ENCODE results near the gene MRGPRD.

Gene MRGPRD

GRCh38 chr11:68935516-68936357, 45.0 kb downstream of the MRGPRD start:
- TF ChIP-seq CTCF (IDR thresholded peaks at IDR 0.05; ENCODE audit: low read depth, low read length) = no peak
- no peak for DNase-seq (ENCODE audit: low read depth in 2 of 2)
- H3K4me3 ChIP-seq (replicated peaks in 1 of 2; ENCODE audit: low read depth in 2 of 2, low read length in 2 of 2) = no peak overlapping the region

GRCh38 chr11:68935066-68935465, 45.7 kb downstream of the MRGPRD start:
- H3K4me3 ChIP-seq (replicated peaks in 1 of 2; ENCODE audit: low read depth in 2 of 2, low read length in 2 of 2) = no peak overlapping the region
- TF ChIP-seq CTCF (IDR thresholded peaks at IDR 0.05; ENCODE audit: low read depth, low read length) = no peak
- no peak for DNase-seq (ENCODE audit: low read depth in 2 of 2)

- no peak for DNase-seq (ENCODE audit: low read depth in 2 of 2)
- no peak for TF ChIP-seq CTCF (IDR thresholded peaks at IDR 0.05; ENCODE audit: low read depth, low read length)
- no peak overlapping the region for H3K4me3 ChIP-seq (replicated peaks in 1 of 2; ENCODE audit: low read depth in 2 of 2, low read length in 2 of 2)
These were observed 46.1 kb downstream of the MRGPRD start for GRCh38 chr11:68934666-68935065.

- H3K4me3 ChIP-seq (replicated peaks in 1 of 2; ENCODE audit: low read depth in 2 of 2, low read length in 2 of 2) = no peak overlapping the region
- no peak for DNase-seq (ENCODE audit: low read depth in 2 of 2)
- no peak for TF ChIP-seq CTCF (IDR thresholded peaks at IDR 0.05; ENCODE audit: low read depth, low read length)
These were observed 46.5 kb downstream of the MRGPRD start for GRCh38 chr11:68934321-68934645.

- no peak overlapping the region for H3K4me3 ChIP-seq (replicated peaks in 1 of 2; ENCODE audit: low read depth in 2 of 2, low read length in 2 of 2)
- TF ChIP-seq CTCF (IDR thresholded peaks at IDR 0.05; ENCODE audit: low read depth, low read length) = no peak
- no peak for DNase-seq (ENCODE audit: low read depth in 2 of 2)
These were observed 47.0 kb downstream of the MRGPRD start for GRCh38 chr11:68933605-68934320.

- no peak for TF ChIP-seq CTCF (IDR thresholded peaks at IDR 0.05; ENCODE audit: low read depth, low read length)
- H3K4me3 ChIP-seq (replicated peaks in 1 of 2; ENCODE audit: low read depth in 2 of 2, low read length in 2 of 2) = no peak overlapping the region
- no peak for DNase-seq (ENCODE audit: low read depth in 2 of 2)
These were observed 47.7 kb downstream of the MRGPRD start for GRCh38 chr11:68932933-68933577.

All from cardiac fibroblast (primary cell).